ENCODE measurements around the gene RSPO4.

RSPO4 gene

DNA sequence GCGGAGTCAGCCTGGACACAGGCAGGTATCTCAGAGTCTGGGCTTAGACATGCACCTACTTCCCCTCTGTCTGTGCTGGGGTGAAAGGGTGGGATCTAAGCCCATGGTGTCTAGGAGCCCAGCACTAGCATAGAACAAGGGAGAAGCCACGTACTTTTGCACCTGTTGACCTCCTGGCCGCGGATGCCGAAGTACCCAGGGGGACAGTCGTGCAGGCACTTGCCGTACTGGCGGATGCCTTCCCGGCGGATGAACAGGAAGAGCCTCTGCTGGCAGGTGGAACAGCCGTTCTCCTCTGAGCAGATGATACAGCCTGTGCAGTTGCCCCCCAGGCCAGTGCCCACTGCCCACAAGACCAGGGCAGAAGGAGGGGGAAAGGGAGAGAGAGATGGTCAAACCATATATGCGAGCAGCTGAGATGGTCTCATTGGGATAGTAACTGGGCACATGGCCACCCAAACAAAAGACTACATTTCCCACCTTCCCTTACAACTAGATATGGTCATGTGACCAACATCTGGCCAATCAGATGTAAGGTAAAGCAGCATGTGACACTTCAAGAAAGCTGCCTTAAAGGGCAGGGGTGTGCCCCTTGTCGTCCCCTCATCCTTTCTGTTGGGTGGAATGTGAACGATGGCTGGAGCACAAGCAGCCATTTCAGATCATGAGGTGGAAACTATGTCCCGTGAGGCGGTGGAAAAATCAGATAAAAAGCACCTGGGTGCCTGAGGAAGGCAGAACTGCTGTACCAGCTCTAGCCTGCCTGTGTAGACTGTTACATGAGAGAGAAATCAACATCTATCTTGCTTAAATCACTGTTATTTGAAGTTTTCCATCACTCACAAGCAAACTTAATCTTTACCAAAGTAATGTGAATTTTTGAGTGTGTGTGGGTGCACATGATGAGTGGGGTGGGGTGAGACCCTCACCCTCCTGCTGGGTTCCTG is 34.0 kb downstream of the RSPO4 start:
- peak; percentile 79 for FAIRE-seq

- no peak for FAIRE-seq
Measured at GRCh38 chr20:965956-966355, 36.2 kb downstream of the RSPO4 start.

- FAIRE-seq: no peak
Measured at GRCh38 chr20:963795-964194, 38.3 kb downstream of the RSPO4 start.

- no peak for FAIRE-seq
Measured at GRCh38 chr20:962683-963082, 39.4 kb downstream of the RSPO4 start.

GRCh38 chr20:962223-962622 is 39.9 kb downstream of the RSPO4 start:
- no peak for FAIRE-seq

- no peak for FAIRE-seq
Measured at GRCh38 chr20:961768-962167, 40.3 kb downstream of the RSPO4 start.

- no peak for FAIRE-seq
Measured at GRCh38 chr20:959996-960615, 42.0 kb downstream of the RSPO4 start.

- no peak for FAIRE-seq
Measured at GRCh38 chr20:958936-959815, 42.9 kb downstream of the RSPO4 start.

GRCh38 chr20:957544-957943 is 44.6 kb downstream of the RSPO4 start:
- FAIRE-seq: no peak

GRCh38 chr20:956330-956951 is 45.7 kb downstream of the RSPO4 start:
- no peak for FAIRE-seq

DNA sequence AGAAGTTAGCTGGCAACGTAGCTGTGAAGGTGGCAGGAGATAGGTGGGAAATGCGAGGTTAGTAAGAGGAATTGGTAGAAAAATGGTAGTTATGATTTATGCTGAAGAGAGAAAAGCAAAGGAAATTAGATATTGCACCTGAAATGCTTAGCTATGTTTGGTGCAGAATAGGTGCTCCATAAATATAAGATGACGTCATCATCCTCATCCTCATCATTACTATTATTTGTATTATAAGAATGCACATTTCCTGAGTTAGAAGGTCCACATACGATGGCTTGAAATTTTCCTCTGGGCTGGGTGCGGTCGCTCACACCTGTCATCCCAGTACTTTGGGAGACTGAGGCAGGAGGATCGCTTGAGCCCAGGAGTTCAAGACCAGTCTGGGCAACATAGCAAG is 46.5 kb downstream of the RSPO4 start:
- FAIRE-seq: no peak

- FAIRE-seq: no peak
Measured at GRCh38 chr20:955111-955510, 47.0 kb downstream of the RSPO4 start.

- FAIRE-seq: no peak
Measured at GRCh38 chr20:953742-954141, 48.4 kb downstream of the RSPO4 start.

DNA sequence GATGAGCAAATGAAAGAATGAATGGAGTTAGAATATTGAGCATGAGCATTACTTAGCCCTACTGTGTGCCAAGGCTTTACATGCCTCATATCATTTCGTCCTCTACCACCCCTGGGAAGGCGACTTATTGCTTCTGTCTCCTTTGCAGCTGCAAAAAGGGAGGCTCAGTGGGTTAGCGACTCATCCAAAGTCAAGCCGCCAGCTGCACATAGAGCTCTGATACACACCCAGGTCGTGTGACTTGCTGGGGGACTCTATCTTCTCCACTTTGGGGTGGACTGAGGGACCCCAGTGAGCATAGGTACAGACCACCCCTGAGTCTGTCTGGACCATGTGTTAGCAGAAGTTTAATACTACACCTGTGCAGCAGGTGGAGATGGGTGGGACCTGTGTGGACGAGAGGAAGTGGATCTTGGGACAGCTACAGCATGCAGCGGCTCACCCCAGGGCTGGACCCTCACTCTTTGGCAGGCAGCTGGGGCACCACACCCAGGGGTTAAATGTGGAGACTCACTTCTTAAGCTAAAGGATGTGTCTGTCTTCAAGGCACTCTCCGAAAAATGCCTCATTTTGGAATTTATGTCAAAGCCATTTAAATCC is 49.8 kb downstream of the RSPO4 start:
- no peak for FAIRE-seq

- no peak for FAIRE-seq
Measured at GRCh38 chr20:951384-952169, 50.5 kb downstream of the RSPO4 start.

GRCh38 chr20:949717-950116 is 52.4 kb downstream of the RSPO4 start:
- no peak for FAIRE-seq

- FAIRE-seq: no peak
Measured at GRCh38 chr20:946826-947225, 55.3 kb downstream of the RSPO4 start.

DNA sequence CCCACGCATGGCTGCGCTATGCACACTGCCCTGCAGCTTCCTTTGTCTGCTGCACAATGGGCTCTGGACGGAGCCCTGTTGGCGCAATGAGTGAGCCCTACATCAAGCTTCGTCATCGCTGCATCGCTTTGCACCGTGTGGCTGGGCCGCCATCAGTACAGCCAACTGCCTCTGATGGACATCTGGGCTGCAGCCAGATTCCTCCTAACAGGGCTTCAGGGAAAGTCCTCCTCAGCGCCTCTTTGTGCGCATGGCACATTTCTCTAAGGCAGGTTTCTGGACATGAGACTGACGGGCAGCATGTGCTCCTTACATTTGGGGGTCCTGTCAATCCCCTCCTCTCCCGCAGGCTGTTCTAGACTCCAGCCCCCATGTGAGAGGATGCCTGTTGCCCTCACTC is 56.3 kb downstream of the RSPO4 start:
- FAIRE-seq: no peak

GRCh38 chr20:944774-945410 is 57.2 kb downstream of the RSPO4 start:
- FAIRE-seq: no peak

DNA sequence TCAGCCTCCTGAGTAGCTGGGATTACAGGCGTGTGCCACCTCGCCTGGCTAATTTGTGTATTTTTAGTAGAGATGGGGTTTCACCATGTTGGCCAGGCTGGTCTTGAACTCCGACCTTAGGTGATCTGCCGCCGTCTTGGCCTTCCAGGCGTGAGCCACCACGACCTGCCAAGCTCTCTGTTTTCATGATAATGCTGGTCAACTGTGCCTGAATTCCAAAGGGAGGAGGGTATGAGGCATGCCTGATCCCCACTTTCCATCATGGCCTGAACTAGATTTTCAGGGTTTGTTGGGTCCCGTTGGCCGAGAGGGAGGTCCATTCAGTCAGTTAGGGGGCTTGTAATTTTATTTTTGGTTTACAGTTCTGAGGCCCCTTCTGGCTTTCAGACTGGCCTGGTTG is 58.0 kb downstream of the RSPO4 start:
- no peak for FAIRE-seq

DNA sequence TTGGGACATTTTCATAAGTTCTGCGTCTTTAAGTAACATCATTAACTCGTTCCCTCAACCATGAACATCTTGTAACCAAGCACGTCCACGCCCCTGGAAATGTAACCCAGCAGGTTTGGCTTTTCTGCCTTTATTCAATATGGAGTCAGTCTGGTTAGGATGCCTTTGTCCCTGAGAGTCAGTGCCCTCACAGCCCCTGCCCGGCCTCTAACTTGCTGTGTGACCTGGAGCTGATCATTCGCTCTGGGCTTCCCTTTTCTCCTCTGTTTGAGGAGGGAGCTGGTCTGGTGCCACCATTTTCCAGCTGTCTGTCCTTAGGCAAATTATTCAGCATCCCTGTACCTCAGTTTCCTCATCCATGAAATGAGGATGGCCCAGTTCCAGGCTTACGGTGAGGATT is 59.5 kb downstream of the RSPO4 start:
- no peak for FAIRE-seq

Measured in TTC549 (cell line).